ENCODE measurements around the gene MMAA. TPM values are rescaled to one million over a fixed set of nuclear protein-coding genes. Genes with fewer than 3 reads are reported as not detected.

MMAA gene
- total and polyA plus RNA-seq, 9 of the 15 experiments (the other 6 are each of a cell fraction or from before 2014, with no cell fraction given), result 0.86 to 2.3 (median 1.4) TPM

DNA sequence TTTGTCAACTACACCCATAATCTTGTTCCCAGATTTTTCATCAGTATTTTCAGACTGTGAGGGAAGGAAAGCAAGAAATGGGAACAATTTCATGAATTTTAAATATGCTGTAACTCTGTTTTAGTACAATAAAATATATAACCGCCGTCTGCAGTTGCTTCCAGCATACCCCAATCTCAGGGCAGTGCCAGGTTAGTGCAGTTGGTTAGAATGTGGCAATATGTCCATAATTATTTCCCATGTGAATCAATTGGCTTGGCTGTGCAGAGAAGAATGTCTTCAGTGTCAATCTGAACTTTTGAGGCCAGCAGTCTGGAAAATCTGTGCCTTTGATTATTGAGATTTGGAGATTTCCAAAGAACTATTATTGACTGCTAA lies 5.0 kb upstream of the MMAA start:
- intact Hi-C loops (cut with micrococcal nuclease), result loop anchor here (10.0 kb wide), 2 partner anchors 459 to 1439 kb away; no protein-coding TSS in a partner anchor
- Histone ChIP-seq H3K4me2 (ENCODE audit: insufficient read depth, low read length) (no peak overlapping the region), H3K27me3 (ENCODE audit: control insufficient read depth in 2 of 2, insufficient read depth in 2 of 2, low read length in 2 of 2) (peaks cover 0 to 6% of the 10 kb centered on the region in 2 experiments; a peak in 2 of 5 replicates), H3K4me1 (replicated peaks in 1 of 2; ENCODE audit: control insufficient read depth in 2 of 2, insufficient read depth in 2 of 2, low read length in 2 of 2) (peaks cover 0 to 5% of the 10 kb centered on the region in 2 experiments; a peak in 2 of 5 replicates), H3K36me3 (ENCODE audit: control insufficient read depth, insufficient read depth, low read length) (no peaks in the 10 kb centered on the region), H3K9me1 (ENCODE audit: control insufficient read depth, insufficient read depth, low read length) (no peaks in the 10 kb centered on the region), H3K79me2 (ENCODE audit: control insufficient read depth, insufficient read depth, low read length) (peaks cover 11% of the 10 kb centered on the region), H3K4me3 (no peak overlapping the region), H3K9me3 (replicated peaks; ENCODE audit: control insufficient read depth, insufficient read depth, low read depth, low read length) (no peaks in the 10 kb centered on the region), H4K20me1 (replicated peaks; ENCODE audit: control insufficient read depth, insufficient read depth, low read length) (no peaks in the 10 kb centered on the region), H3K9ac (ENCODE audit: insufficient read depth in 1 of 2, low read depth in 2 of 2, low read length in 2 of 2) (no peak overlapping the region), H3K27ac (ENCODE audit: extremely low read depth, low read depth, low read length) (no peak overlapping the region), H2AFZ (ENCODE audit: low read depth, low read length) (no peak overlapping the region)
- FAIRE-seq (no peak), DNase-seq (ENCODE audit: extremely low read depth in 1 of 4, low spot score in 3 of 4) (no peak), ATAC-seq (no peak)
- in situ Hi-C loops (cut with MboI), result no loop called here
- no TSS peak for BruUV-seq (replicated peaks)
- WGBS (ENCODE audit: insufficient coverage, low coverage, missing lambda C conversion rate), result 0% methylated on average over 2 of the region's 2 CpGs
- POLR2A ChIA-PET, result no interaction called here
- CTCF ChIA-PET (ENCODE audit: low intra/inter-chr PET ratio), result no interaction called here
- TF ChIP-seq, protein P1, sequence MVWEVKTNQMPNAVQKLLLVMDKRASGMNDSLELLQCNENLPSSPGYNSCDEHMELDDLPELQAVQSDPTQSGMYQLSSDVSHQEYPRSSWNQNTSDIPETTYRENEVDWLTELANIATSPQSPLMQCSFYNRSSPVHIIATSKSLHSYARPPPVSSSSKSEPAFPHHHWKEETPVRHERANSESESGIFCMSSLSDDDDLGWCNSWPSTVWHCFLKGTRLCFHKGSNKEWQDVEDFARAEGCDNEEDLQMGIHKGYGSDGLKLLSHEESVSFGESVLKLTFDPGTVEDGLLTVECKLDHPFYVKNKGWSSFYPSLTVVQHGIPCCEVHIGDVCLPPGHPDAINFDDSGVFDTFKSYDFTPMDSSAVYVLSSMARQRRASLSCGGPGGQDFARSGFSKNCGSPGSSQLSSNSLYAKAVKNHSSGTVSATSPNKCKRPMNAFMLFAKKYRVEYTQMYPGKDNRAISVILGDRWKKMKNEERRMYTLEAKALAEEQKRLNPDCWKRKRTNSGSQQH (CRISPR knock-in tag; IDR thresholded peaks at IDR 0.05), result no peak
- TF ChIP-seq FIP1L1 (IDR thresholded peaks at IDR 0.05; ENCODE audit: low read depth, low read length, poor library complexity, severe bottlenecking) (no peak), EP400 (IDR thresholded peaks at IDR 0.05) (no peak), ZNF436 (CRISPR knock-in tag; IDR thresholded peaks at IDR 0.05) (no peak), POU5F1 (IDR thresholded peaks at IDR 0.05; ENCODE audit: borderline replicate concordance, low read depth, low read length, partially characterized antibody) (no peak), JUN (IDR thresholded peaks at IDR 0.05; ENCODE audit: borderline replicate concordance, low read depth, low read length) (no peak), JUN (CRISPR knock-in tag; IDR thresholded peaks at IDR 0.05; ENCODE audit: borderline replicate concordance) (no peak), ILK (tag; IDR thresholded peaks at IDR 0.05; ENCODE audit: borderline replicate concordance, low read depth) (no peak), U2AF2 (optimal IDR thresholded peaks at IDR 0.05; ENCODE audit: low read depth, low read length) (no peak), CAMTA2 (CRISPR knock-in tag; conservative IDR thresholded peaks at IDR 0.05) (no peak), ARNT (IDR thresholded peaks at IDR 0.05) (no peak), ETV5 (CRISPR knock-in tag; IDR thresholded peaks at IDR 0.05; ENCODE audit: low read depth) (no peak), ETS2 (tag; IDR thresholded peaks at IDR 0.05; ENCODE audit: borderline replicate concordance, poor library complexity, severe bottlenecking) (no peak), TAF9B (IDR thresholded peaks at IDR 0.05; ENCODE audit: partially characterized antibody) (no peak)
- TF ChIP-seq, protein P2, sequence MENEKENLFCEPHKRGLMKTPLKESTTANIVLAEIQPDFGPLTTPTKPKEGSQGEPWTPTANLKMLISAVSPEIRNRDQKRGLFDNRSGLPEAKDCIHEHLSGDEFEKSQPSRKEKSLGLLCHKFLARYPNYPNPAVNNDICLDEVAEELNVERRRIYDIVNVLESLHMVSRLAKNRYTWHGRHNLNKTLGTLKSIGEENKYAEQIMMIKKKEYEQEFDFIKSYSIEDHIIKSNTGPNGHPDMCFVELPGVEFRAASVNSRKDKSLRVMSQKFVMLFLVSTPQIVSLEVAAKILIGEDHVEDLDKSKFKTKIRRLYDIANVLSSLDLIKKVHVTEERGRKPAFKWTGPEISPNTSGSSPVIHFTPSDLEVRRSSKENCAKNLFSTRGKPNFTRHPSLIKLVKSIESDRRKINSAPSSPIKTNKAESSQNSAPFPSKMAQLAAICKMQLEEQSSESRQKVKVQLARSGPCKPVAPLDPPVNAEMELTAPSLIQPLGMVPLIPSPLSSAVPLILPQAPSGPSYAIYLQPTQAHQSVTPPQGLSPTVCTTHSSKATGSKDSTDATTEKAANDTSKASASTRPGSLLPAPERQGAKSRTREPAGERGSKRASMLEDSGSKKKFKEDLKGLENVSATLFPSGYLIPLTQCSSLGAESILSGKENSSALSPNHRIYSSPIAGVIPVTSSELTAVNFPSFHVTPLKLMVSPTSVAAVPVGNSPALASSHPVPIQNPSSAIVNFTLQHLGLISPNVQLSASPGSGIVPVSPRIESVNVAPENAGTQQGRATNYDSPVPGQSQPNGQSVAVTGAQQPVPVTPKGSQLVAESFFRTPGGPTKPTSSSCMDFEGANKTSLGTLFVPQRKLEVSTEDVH (IDR thresholded peaks at IDR 0.05; ENCODE audit: low read depth, partially characterized antibody), result no peak
- TF ChIP-seq, protein P3, sequence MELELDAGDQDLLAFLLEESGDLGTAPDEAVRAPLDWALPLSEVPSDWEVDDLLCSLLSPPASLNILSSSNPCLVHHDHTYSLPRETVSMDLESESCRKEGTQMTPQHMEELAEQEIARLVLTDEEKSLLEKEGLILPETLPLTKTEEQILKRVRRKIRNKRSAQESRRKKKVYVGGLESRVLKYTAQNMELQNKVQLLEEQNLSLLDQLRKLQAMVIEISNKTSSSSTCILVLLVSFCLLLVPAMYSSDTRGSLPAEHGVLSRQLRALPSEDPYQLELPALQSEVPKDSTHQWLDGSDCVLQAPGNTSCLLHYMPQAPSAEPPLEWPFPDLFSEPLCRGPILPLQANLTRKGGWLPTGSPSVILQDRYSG (tag; conservative IDR thresholded peaks at IDR 0.05; ENCODE audit: low read depth), result no peak
